ENCODE data around the gene TOLLIP. TPM values are rescaled to one million over a fixed set of nuclear protein-coding genes. Genes with fewer than 3 reads are reported as not detected.
A peak's percentile ranks its signal among the peaks of the same experiment; 100 is the strongest.

TOLLIP gene
- total and polyA plus RNA-seq, 7 experiments from 2014 or later, result 20.9 to 63.8 (median 46.7) TPM

- H3K4me3 Mint-ChIP-seq, result peak overlapping the region in 8 of 10 donors; percentile 7 to 90 (median 85)
- Histone ChIP-seq H3K4me1 (ENCODE audit: control insufficient read depth in 2 of 2, insufficient read depth in 2 of 2, low read length in 2 of 2) (peaks cover 13 to 15% of the 10 kb centered on the region in 2 donors), H3K36me3 (ENCODE audit: control insufficient read depth in 2 of 3, insufficient read depth in 3 of 3, low read length in 3 of 3) (no peaks in the 10 kb centered on the region), H3K9me3 (ENCODE audit: control insufficient read depth in 2 of 3, low read length in 3 of 3) (no peaks in the 10 kb centered on the region), H3K27me3 (ENCODE audit: control insufficient read depth in 2 of 2, insufficient read depth in 2 of 2, low read length in 2 of 2) (no peaks in the 10 kb centered on the region), H3K4me3 (ENCODE audit: low read length) (no peak overlapping the region), H3K27ac (ENCODE audit: low read depth, low read length) (peak overlapping the region; percentile 89)
- H3K36me3 Mint-ChIP-seq, result peaks cover 0 to 5% (median 4%) of the 10 kb centered on the region in 5 donors
- H3K9me3 Mint-ChIP-seq, result peaks cover 0 to 8% (median 3%) of the 10 kb centered on the region in 11 donors
- intact Hi-C loops (cut with micrococcal nuclease), result loop anchor here (1.0 to 10.0 kb wide), 8 partner anchors 48 to 754 kb away; partner anchors contain the start of genes TOLLIP (in 2 of the 2), BRSK2 (in 1 of the 2) and RNH1 (in 1 of the 2)
- ATAC-seq (no peak), DNase-seq (no peak)
- POLR2A ChIA-PET, result interaction anchor here (0.6 to 2.3 kb wide), 6 partner anchors 43 to 1045 kb away, joined by 3 to 13 read pairs (median 4); partner anchors contain the start of genes BRSK2 and TOLLIP
- peaks cover 0 to 25% (median 12%) of the 10 kb centered on the region in 7 donors for H3K4me1 Mint-ChIP-seq
- H3K27ac Mint-ChIP-seq, result peak overlapping the region in 6 of 9 donors; percentile 78 to 95 (median 88)
- no peaks in the 10 kb centered on the region for H3K27me3 Mint-ChIP-seq
- CTCF ChIA-PET, result interaction anchor here (1.7 kb wide), 1 partner anchor 59 kb away, joined by 4 read pairs; no protein-coding TSS in a partner anchor
Measured at GRCh38 chr11:1261241-1262071, 48.0 kb downstream of the TOLLIP start.

- Histone ChIP-seq H3K27me3 (ENCODE audit: control insufficient read depth in 2 of 2, insufficient read depth in 2 of 2, low read length in 2 of 2) (no peaks in the 10 kb centered on the region), H3K4me1 (ENCODE audit: control insufficient read depth in 2 of 2, insufficient read depth in 2 of 2, low read length in 2 of 2) (peaks cover 13 to 15% of the 10 kb centered on the region in 2 donors), H3K9me3 (ENCODE audit: control insufficient read depth in 2 of 3, low read length in 3 of 3) (no peaks in the 10 kb centered on the region), H3K4me3 (ENCODE audit: low read length) (no peak overlapping the region), H3K27ac (ENCODE audit: low read depth, low read length) (no peak overlapping the region), H3K36me3 (ENCODE audit: control insufficient read depth in 2 of 3, insufficient read depth in 3 of 3, low read length in 3 of 3) (no peaks in the 10 kb centered on the region)
- no peak for ATAC-seq
- H3K4me1 Mint-ChIP-seq, result peaks cover 0 to 25% (median 12%) of the 10 kb centered on the region in 7 donors
- ChIA-PET CTCF (no interaction called here), POLR2A (interaction anchor here (1.3 kb wide), 1 partner anchor 44 kb away, joined by 6 read pairs; no protein-coding TSS in a partner anchor)
- H3K9me3 Mint-ChIP-seq, result peaks cover 0 to 8% (median 3%) of the 10 kb centered on the region in 11 donors
- no peak for DNase-seq
- H3K4me3 Mint-ChIP-seq, result peak overlapping the region in 2 of 10 donors; percentile 29 to 33
- H3K27ac Mint-ChIP-seq, result peak overlapping the region in 2 of 9 donors; percentile 52 to 64
- peaks cover 0 to 5% (median 4%) of the 10 kb centered on the region in 5 donors for H3K36me3 Mint-ChIP-seq
- intact Hi-C loops (cut with micrococcal nuclease), result loop anchor here (5.0 to 10.0 kb wide), 4 partner anchors 56 to 753 kb away; partner anchors contain the start of gene RNH1 (in 1 of the 2)
- no peaks in the 10 kb centered on the region for H3K27me3 Mint-ChIP-seq
Measured at GRCh38 chr11:1260620-1261019, 48.8 kb downstream of the TOLLIP start.

- peak in 4 of 9 donors; percentile 13 to 36 (median 24) for DNase-seq
- H3K27ac Mint-ChIP-seq, result no peak overlapping the region
- peaks cover 0 to 24% (median 12%) of the 10 kb centered on the region in 7 donors for H3K4me1 Mint-ChIP-seq
- Histone ChIP-seq H3K36me3 (ENCODE audit: control insufficient read depth in 2 of 3, insufficient read depth in 3 of 3, low read length in 3 of 3) (no peaks in the 10 kb centered on the region), H3K4me1 (ENCODE audit: control insufficient read depth in 2 of 2, insufficient read depth in 2 of 2, low read length in 2 of 2) (peaks cover 13 to 15% of the 10 kb centered on the region in 2 donors), H3K27me3 (ENCODE audit: control insufficient read depth in 2 of 2, insufficient read depth in 2 of 2, low read length in 2 of 2) (no peaks in the 10 kb centered on the region), H3K27ac (ENCODE audit: low read depth, low read length) (no peak overlapping the region), H3K4me3 (ENCODE audit: low read length) (no peak overlapping the region), H3K9me3 (ENCODE audit: control insufficient read depth in 2 of 3, low read length in 3 of 3) (no peaks in the 10 kb centered on the region)
- H3K36me3 Mint-ChIP-seq, result peaks cover 0 to 5% (median 4%) of the 10 kb centered on the region in 5 donors
- intact Hi-C loops (cut with micrococcal nuclease), result loop anchor here (5.0 to 10.0 kb wide), 4 partner anchors 55 to 753 kb away; partner anchors contain the start of gene RNH1 (in 1 of the 2)
- H3K9me3 Mint-ChIP-seq, result peaks cover 0 to 7% (median 3%) of the 10 kb centered on the region in 11 donors
- H3K27me3 Mint-ChIP-seq, result no peaks in the 10 kb centered on the region
- CTCF ChIA-PET, result no interaction called here
- ATAC-seq, result peak; percentile 48
- no peak overlapping the region for H3K4me3 Mint-ChIP-seq
- POLR2A ChIA-PET, result interaction anchor here (1.3 kb wide), 1 partner anchor 44 kb away, joined by 6 read pairs; no protein-coding TSS in a partner anchor
Measured at GRCh38 chr11:1260023-1260501, 49.4 kb downstream of the TOLLIP start.

- peaks cover 0 to 3% (median 2%) of the 10 kb centered on the region in 11 donors for H3K9me3 Mint-ChIP-seq
- no peak overlapping the region for H3K27ac ChIP-seq (ENCODE audit: low read depth, low read length)
- CTCF ChIA-PET, result no interaction called here
- no peaks in the 10 kb centered on the region for H3K36me3 ChIP-seq (ENCODE audit: control insufficient read depth in 2 of 3, insufficient read depth in 3 of 3, low read length in 3 of 3)
- H3K27me3 ChIP-seq (ENCODE audit: control insufficient read depth in 2 of 2, insufficient read depth in 2 of 2, low read length in 2 of 2), result no peaks in the 10 kb centered on the region
- no peak overlapping the region for H3K4me3 ChIP-seq (ENCODE audit: low read length)
- peaks cover 0 to 21% (median 10%) of the 10 kb centered on the region in 7 donors for H3K4me1 Mint-ChIP-seq
- no peaks in the 10 kb centered on the region for H3K9me3 ChIP-seq (ENCODE audit: control insufficient read depth in 2 of 3, low read length in 3 of 3)
- H3K27ac Mint-ChIP-seq, result no peak overlapping the region
- H3K27me3 Mint-ChIP-seq, result no peaks in the 10 kb centered on the region
- H3K36me3 Mint-ChIP-seq, result peaks cover 0 to 3% (median 2%) of the 10 kb centered on the region in 5 donors
- POLR2A ChIA-PET, result no interaction called here
- ATAC-seq (no peak), DNase-seq (no peak)
- H3K4me1 ChIP-seq (ENCODE audit: control insufficient read depth in 2 of 2, insufficient read depth in 2 of 2, low read length in 2 of 2), result peaks cover 13 to 15% of the 10 kb centered on the region in 2 donors
- H3K4me3 Mint-ChIP-seq, result peak overlapping the region in 1 of 10 donors; percentile 46
- intact Hi-C loops (cut with micrococcal nuclease), result no loop called here
Measured at GRCh38 chr11:1259561-1259960, 49.9 kb downstream of the TOLLIP start.

GRCh38 chr11:1259076-1259461 is 50.4 kb downstream of the TOLLIP start:
- Mint-ChIP-seq H3K27me3 (no peaks in the 10 kb centered on the region), H3K4me1 (peaks cover 0 to 17% (median 6%) of the 10 kb centered on the region in 7 donors), H3K9me3 (no peaks in the 10 kb centered on the region), H3K36me3 (no peaks in the 10 kb centered on the region), H3K27ac (no peak overlapping the region), H3K4me3 (peak overlapping the region in 1 of 10 donors; percentile 46)
- Histone ChIP-seq H3K4me3 (ENCODE audit: low read length) (no peak overlapping the region), H3K27me3 (ENCODE audit: control insufficient read depth in 2 of 2, insufficient read depth in 2 of 2, low read length in 2 of 2) (no peaks in the 10 kb centered on the region), H3K4me1 (ENCODE audit: control insufficient read depth in 2 of 2, insufficient read depth in 2 of 2, low read length in 2 of 2) (peaks cover 13 to 15% of the 10 kb centered on the region in 2 donors), H3K9me3 (ENCODE audit: control insufficient read depth in 2 of 3, low read length in 3 of 3) (no peaks in the 10 kb centered on the region), H3K27ac (ENCODE audit: low read depth, low read length) (no peak overlapping the region), H3K36me3 (ENCODE audit: control insufficient read depth in 2 of 3, insufficient read depth in 3 of 3, low read length in 3 of 3) (no peaks in the 10 kb centered on the region)
- no peak for ATAC-seq
- intact Hi-C loops (cut with micrococcal nuclease), result no loop called here
- DNase-seq, result no peak
- ChIA-PET CTCF (no interaction called here), POLR2A (no interaction called here)

GRCh38 chr11:1258401-1259075 is 50.9 kb downstream of the TOLLIP start:
- Mint-ChIP-seq H3K9me3 (peaks cover 0 to 1% (median 0%) of the 10 kb centered on the region in 11 donors), H3K27ac (no peak overlapping the region), H3K27me3 (no peaks in the 10 kb centered on the region), H3K4me3 (no peak overlapping the region), H3K36me3 (no peaks in the 10 kb centered on the region), H3K4me1 (peaks cover 0 to 15% (median 5%) of the 10 kb centered on the region in 7 donors)
- DNase-seq (no peak), ATAC-seq (no peak)
- H3K4me3 ChIP-seq (ENCODE audit: low read length), result no peak overlapping the region
- ChIA-PET POLR2A (no interaction called here), CTCF (no interaction called here)
- intact Hi-C loops (cut with micrococcal nuclease), result no loop called here
- H3K27me3 ChIP-seq (ENCODE audit: control insufficient read depth in 2 of 2, insufficient read depth in 2 of 2, low read length in 2 of 2), result no peaks in the 10 kb centered on the region
- H3K27ac ChIP-seq (ENCODE audit: low read depth, low read length), result no peak overlapping the region
- H3K9me3 ChIP-seq (ENCODE audit: control insufficient read depth in 2 of 3, low read length in 3 of 3), result no peaks in the 10 kb centered on the region
- H3K4me1 ChIP-seq (ENCODE audit: control insufficient read depth in 2 of 2, insufficient read depth in 2 of 2, low read length in 2 of 2), result peaks cover 13 to 15% of the 10 kb centered on the region in 2 donors
- no peaks in the 10 kb centered on the region for H3K36me3 ChIP-seq (ENCODE audit: control insufficient read depth in 2 of 3, insufficient read depth in 3 of 3, low read length in 3 of 3)
